ENCODE measurements around the gene HADHA.

GRCh38 chr2:26216587-26216986 is 27.8 kb downstream of the HADHA start:
- no peak for TF ChIP-seq EP300 (IDR thresholded peaks at IDR 0.05)
- TF ChIP-seq POLR2A (IDR thresholded peaks at IDR 0.05) = no peak
- no peak for TF ChIP-seq CTCF (IDR thresholded peaks at IDR 0.05)
- no peak for TF ChIP-seq POLR2AphosphoS5 (IDR thresholded peaks at IDR 0.05)

All from stomach (tissue), 4 donors.